ENCODE measurements around the gene ARSI.

DNA sequence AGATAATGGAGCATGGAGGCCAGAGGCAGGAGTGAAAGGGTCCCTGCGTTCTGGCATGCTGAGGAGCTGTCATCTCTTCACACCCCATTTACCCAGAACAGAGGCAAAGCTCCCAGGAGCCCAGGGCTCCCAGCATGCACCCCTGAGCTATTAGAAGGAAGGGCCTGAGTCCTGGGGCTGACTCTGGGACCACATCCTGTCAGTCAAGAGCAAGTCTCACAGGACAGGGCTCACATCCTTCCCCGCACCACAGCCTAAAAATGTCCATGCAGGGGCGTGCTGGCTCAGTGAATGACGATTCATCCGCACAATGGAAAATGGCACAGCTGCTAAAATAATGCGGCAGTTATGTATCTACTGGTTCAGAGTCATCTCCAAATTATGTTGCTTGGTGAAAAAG is 44.6 kb downstream of the ARSI start:
- TF ChIP-seq, protein P1, sequence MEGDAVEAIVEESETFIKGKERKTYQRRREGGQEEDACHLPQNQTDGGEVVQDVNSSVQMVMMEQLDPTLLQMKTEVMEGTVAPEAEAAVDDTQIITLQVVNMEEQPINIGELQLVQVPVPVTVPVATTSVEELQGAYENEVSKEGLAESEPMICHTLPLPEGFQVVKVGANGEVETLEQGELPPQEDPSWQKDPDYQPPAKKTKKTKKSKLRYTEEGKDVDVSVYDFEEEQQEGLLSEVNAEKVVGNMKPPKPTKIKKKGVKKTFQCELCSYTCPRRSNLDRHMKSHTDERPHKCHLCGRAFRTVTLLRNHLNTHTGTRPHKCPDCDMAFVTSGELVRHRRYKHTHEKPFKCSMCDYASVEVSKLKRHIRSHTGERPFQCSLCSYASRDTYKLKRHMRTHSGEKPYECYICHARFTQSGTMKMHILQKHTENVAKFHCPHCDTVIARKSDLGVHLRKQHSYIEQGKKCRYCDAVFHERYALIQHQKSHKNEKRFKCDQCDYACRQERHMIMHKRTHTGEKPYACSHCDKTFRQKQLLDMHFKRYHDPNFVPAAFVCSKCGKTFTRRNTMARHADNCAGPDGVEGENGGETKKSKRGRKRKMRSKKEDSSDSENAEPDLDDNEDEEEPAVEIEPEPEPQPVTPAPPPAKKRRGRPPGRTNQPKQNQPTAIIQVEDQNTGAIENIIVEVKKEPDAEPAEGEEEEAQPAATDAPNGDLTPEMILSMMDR (IDR thresholded peaks at IDR 0.05; ENCODE audit: insufficient read depth, low read length): no peak
- TF ChIP-seq, protein P2, sequence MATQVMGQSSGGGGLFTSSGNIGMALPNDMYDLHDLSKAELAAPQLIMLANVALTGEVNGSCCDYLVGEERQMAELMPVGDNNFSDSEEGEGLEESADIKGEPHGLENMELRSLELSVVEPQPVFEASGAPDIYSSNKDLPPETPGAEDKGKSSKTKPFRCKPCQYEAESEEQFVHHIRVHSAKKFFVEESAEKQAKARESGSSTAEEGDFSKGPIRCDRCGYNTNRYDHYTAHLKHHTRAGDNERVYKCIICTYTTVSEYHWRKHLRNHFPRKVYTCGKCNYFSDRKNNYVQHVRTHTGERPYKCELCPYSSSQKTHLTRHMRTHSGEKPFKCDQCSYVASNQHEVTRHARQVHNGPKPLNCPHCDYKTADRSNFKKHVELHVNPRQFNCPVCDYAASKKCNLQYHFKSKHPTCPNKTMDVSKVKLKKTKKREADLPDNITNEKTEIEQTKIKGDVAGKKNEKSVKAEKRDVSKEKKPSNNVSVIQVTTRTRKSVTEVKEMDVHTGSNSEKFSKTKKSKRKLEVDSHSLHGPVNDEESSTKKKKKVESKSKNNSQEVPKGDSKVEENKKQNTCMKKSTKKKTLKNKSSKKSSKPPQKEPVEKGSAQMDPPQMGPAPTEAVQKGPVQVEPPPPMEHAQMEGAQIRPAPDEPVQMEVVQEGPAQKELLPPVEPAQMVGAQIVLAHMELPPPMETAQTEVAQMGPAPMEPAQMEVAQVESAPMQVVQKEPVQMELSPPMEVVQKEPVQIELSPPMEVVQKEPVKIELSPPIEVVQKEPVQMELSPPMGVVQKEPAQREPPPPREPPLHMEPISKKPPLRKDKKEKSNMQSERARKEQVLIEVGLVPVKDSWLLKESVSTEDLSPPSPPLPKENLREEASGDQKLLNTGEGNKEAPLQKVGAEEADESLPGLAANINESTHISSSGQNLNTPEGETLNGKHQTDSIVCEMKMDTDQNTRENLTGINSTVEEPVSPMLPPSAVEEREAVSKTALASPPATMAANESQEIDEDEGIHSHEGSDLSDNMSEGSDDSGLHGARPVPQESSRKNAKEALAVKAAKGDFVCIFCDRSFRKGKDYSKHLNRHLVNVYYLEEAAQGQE (IDR thresholded peaks at IDR 0.05; ENCODE audit: insufficient replicate concordance, low read depth): no peak
